ENCODE data around the gene NUTM1. TPM values are rescaled to one million over a fixed set of nuclear protein-coding genes. Genes with fewer than 3 reads are reported as not detected.

NUTM1 gene
- total RNA-seq, 1 experiment from 2014 or later, result 0.07 TPM

DNA sequence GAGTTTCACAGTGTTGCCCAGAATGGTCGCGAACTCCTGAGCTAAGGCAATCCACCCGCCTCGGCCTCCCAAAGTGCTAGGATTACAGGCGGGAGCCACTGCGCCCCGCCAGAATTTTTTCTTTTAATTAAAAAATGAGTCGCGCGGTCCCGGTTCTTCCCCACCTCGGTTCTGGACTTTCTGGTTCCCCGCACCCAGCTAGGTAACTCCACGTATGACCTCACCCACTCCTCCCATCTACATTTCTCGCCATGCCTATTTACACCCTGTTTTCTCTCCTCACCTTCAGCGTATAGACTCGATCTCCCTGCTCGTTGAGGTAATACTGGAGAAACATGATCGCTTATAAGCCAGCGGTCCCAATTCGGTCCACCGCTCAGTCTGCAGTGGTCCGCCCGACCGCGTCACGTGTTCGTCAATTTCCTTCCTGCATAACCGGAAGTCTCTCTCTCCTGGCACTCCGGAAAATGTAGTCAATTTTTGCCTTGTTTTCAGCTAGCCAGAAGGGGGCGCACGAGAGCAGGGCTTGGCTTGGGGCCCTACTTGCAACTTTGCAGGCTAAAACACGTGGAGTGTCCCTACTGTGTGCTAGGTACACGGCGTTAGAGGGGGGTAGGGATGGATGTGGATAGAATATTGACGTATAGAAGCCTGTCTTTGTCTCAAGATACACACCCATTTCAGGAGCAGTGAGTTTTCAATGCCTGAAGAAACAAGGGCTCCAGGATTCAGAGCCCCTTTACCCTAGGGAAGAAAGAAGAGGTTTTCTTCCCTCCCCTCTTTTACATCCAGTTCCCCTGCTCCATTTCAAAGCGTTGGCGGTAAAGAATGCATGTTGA lies at the start of gene NUTM1, which contains the start of gene NOP10 (continued):
- TF ChIP-seq ZNF274 (IDR thresholded peaks at IDR 0.05; ENCODE audit: low read depth, low read length), result no peak
- TF ChIP-seq POLR2A (IDR thresholded peaks at IDR 0.05; ENCODE audit: borderline replicate concordance, extremely low read depth, insufficient read depth, insufficient read length), result peak; percentile 96
- TF ChIP-seq, protein P1, sequence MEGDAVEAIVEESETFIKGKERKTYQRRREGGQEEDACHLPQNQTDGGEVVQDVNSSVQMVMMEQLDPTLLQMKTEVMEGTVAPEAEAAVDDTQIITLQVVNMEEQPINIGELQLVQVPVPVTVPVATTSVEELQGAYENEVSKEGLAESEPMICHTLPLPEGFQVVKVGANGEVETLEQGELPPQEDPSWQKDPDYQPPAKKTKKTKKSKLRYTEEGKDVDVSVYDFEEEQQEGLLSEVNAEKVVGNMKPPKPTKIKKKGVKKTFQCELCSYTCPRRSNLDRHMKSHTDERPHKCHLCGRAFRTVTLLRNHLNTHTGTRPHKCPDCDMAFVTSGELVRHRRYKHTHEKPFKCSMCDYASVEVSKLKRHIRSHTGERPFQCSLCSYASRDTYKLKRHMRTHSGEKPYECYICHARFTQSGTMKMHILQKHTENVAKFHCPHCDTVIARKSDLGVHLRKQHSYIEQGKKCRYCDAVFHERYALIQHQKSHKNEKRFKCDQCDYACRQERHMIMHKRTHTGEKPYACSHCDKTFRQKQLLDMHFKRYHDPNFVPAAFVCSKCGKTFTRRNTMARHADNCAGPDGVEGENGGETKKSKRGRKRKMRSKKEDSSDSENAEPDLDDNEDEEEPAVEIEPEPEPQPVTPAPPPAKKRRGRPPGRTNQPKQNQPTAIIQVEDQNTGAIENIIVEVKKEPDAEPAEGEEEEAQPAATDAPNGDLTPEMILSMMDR (IDR thresholded peaks at IDR 0.05 in 2 of 3, conservative IDR thresholded peaks at IDR 0.05 in 1 of 3; ENCODE audit: borderline replicate concordance in 1 of 3, insufficient read depth in 1 of 3, low read depth in 2 of 3, low read length in 2 of 3), result peak; percentile 80 to 90 (median 80)

GRCh38 chr15:34297059-34297458 lies 46.1 kb upstream of the NUTM1 start:
- TF ChIP-seq SIN3A (IDR thresholded peaks at IDR 0.05; ENCODE audit: low read depth) (no peak), TCF7L2 (IDR thresholded peaks at IDR 0.05; ENCODE audit: borderline replicate concordance, extremely low read depth, insufficient read depth, insufficient read length) (no peak), ZNF274 (IDR thresholded peaks at IDR 0.05; ENCODE audit: low read depth, low read length) (no peak)
- ChIA-PET CTCF (no interaction called here), RAD21 (ENCODE audit: low non-redundant PET in 1 of 2, low total read pairs in 2 of 2, uncharacterized antibody in 2 of 2, unreplicated experiment in 2 of 2) (no interaction called here), POLR2A (no interaction called here)
- H2AFZ ChIP-seq (ENCODE audit: low read depth, low read length, poor library complexity, severe bottlenecking), result no peak overlapping the region
- no peak overlapping the region for H3K27ac ChIP-seq (ENCODE audit: low read depth, low read length)
- H3K36me3 ChIP-seq (ENCODE audit: control insufficient read depth in 1 of 2, insufficient read depth in 2 of 2, low read length in 2 of 2), result no peaks in the 10 kb centered on the region
- no TSS peak for BruUV-seq (replicated peaks)
- H3K9ac ChIP-seq (ENCODE audit: low read length), result no peak overlapping the region
- no peaks in the 10 kb centered on the region for H3K9me2 ChIP-seq (ENCODE audit: insufficient read depth)
- no peak overlapping the region for H3K4me3 ChIP-seq (replicated peaks in 1 of 2; ENCODE audit: low read depth in 1 of 2, low read length in 2 of 2)
- H3K27me3 ChIP-seq (ENCODE audit: insufficient read depth, low read length), result no peaks in the 10 kb centered on the region
- H3K9me3 ChIP-seq (ENCODE audit: control insufficient read depth in 1 of 2, insufficient read depth in 1 of 2, low read depth in 1 of 2, low read length in 2 of 2), result no peaks in the 10 kb centered on the region
- ATAC-seq (no peak), DNase-seq (ENCODE audit: low read depth, low spot score) (no peak)
- no peaks in the 10 kb centered on the region for H3K79me2 ChIP-seq (ENCODE audit: insufficient read depth, low read length)
- no peaks in the 10 kb centered on the region for H4K20me1 ChIP-seq (ENCODE audit: insufficient read depth)
- no peak overlapping the region for H3K4me2 ChIP-seq (ENCODE audit: low read length)
- intact Hi-C loops (cut with micrococcal nuclease), result no loop called here
- peaks cover 8 to 15% of the 10 kb centered on the region in 2 experiments for H3K4me1 ChIP-seq (ENCODE audit: control insufficient read depth in 1 of 2, insufficient read depth in 2 of 2, low read length in 2 of 2)

All from HCT116 (cell line).